A549 treated with AZD2906 at 1 μM for 4 hours (cell line): ENCODE results near the gene AP2S1. TPM values are rescaled to one million over a fixed set of nuclear protein-coding genes. Genes with fewer than 3 reads are reported as not detected.

Experiments used
- total RNA-seq: library from RNA; stranded (reverse); fragments of 200-300 nt; extraction: Qiagen RNA extraction; gene quantifications from 5 replicates; pipeline ENCODE4 v1.2.3, GENCODE V29; 2022

The AP2S1 gene
- total RNA-seq = 233 to 318 TPM (median 306 TPM) in 5 replicates

DNA sequence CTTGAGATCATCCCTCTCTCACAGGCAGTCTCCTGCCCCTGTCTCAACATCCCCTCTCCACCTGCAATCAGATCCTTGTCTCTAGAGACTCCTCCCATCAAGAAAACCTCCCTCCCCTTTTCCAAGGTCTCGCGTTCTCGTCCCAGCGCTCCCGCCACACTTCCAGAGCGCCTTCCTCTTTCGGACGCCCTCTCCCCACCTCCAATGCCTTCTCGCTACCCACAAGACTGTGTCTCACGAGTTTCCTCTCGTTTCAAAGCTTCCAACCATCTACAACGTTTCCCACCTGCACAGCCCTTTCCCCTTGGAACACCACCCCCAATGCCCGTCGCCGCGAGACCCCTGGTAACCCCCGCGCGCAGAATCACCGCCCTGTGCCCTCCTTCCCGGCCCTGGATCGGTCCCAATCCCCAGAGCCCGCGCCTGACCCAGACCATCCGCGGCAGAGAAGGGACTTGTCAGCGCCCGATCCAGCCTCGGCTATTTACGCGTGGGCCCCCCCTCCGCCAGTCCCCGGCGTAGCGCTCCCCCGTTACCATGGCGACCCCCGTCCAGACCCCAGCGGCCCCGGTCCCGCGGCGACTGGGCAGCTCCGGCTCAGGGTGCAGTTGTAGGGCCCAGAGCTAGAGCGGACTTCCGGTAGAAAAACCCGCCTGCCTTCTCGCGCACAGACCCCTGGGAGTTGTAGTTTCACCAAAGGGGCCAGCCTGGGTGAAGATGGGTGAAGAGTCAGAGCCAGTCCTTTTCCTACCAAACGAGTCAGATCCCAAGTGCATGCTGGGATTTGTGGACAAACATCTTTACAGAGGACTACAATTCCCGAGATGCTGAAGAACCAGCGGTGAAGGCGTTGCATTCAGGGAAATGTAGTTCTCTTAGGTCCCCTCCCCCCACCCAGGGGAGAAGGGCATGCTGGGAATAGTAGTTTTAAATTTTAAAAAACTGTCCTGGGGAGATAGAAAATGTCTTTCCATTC is at the start of gene AP2S1:
Gene AP2S1, minus strand, starts transcription at position 619 of the 976 bp plus-strand sequence. Its CDS starts 80 bp downstream, at position 539.

DNA sequence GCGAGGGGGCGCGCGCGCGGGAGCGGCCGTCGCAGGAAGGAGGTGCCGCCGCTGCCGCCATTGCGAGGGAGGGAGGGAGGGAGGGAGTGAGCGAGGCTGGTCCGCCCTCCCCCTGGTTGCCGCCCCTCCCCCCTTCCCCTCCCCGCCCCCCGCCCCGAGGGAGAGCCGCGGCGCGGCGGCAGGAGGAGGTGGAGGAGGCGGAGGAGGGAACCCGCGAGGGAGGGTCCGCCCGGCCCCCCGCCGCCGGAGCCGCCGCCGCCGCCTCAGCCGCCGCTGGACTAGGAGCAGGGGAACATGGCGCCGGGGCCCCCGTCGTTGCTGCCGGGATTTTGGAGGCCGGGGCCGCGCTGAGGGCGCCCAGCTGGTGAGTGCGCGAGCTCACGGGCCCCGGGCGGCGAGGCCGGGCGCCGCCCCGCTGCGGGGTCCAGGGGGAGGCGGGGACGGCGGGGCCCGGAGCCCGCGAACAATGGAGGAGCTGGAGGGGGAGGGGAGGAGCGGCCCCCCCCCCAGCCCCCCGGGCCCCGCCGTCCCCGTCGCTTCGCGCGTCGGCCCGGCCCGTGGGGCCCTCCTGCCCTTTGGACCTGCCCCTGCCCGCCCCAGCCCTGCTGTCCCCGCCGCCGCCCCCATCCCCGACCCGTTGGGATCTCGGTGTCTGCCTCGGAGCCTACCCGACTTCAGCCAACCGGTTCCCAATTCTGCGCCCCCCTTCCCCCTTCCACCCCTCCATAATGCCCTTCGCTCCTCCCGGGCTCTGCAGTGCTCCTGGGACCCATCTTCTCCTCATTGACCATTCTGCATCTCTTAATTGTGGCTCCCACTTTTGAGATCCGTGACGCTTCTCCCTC is 10.4 kb upstream of the AP2S1 start, which contains the start of gene ARHGAP35:
Gene ARHGAP35, plus strand, starts transcription at position 152 of the 845 bp plus-strand sequence. CDS start 57,679 bp downstream, outside the sequence.

DNA sequence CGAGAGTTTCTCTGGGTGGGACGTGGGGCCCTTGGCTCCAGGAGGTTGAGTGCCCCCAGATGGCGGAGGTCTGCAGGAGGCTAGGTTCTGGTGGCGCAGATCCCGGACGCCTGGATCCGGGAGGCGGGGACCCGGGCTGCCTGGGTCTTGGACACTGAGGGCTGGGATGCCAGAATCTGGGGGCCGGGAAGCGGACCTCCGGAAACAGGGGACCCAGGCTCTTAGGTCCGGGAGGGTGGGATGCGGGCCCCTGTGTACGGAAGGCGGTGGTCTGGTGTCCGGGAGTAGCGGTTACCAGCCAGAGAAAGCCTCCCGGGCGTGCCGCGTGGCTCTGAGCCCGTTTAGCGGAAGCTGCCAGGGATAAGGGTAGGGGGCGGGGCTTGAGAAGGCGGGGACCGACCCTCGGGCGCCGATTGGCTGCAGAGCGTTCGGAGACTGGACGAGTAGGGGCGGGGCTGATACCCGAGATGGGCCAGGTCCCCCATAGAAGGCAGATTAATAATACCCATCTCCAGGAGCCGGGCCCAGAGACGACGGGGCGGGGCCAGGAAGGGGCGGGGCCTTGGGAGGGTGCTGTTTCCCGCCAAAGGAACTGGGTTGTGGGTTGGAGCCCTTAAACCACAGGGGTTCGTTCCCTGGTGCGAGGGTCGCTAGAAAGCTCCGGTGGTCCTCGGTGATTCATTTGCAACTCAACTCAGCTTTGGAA is 62.2 kb downstream of the AP2S1 start, which contains the start of gene SLC1A5:
Gene SLC1A5, minus strand, starts transcription at position 333 of the 706 bp plus-strand sequence. CDS start 629 bp downstream, outside the sequence.

Other genes with a start within 250 kb of the AP2S1 start
- 202 to 250 TPM (median 232 TPM) in 5 replicates for gene CALM3, start 249.5 kb downstream of the AP2S1 start, total RNA-seq
- gene PTGIR, start 225.8 kb downstream of the AP2S1 start, total RNA-seq = 0.03 to 0.09 TPM in 2 of 5 replicates, not detected in the others
- not detected in 5 replicates for gene GNG8, start 214.6 kb downstream of the AP2S1 start, total RNA-seq
- gene DACT3, start 189.7 kb downstream of the AP2S1 start, total RNA-seq = 0.22 to 0.36 TPM (median 0.28 TPM) in 5 replicates
- 21.8 to 30.0 TPM (median 27.1 TPM) in 5 replicates for gene PRKD2, start 133.7 kb downstream of the AP2S1 start, total RNA-seq
- gene FKRP, start 104.8 kb downstream of the AP2S1 start, total RNA-seq = 18.3 to 19.9 TPM (median 19.0 TPM) in 5 replicates
- gene STRN4, start 104.4 kb downstream of the AP2S1 start, total RNA-seq = 75.8 to 92.0 TPM (median 86.2 TPM) in 5 replicates
- 207 to 241 TPM (median 213 TPM) in 5 replicates for gene SLC1A5, start 62.3 kb downstream of the AP2S1 start, total RNA-seq
- 24.5 to 30.3 TPM (median 28.2 TPM) in 5 replicates for gene ARHGAP35, start 10.2 kb upstream of the AP2S1 start, total RNA-seq
- 6.0 to 9.2 TPM (median 6.5 TPM) in 5 replicates for gene NPAS1, start 169.0 kb upstream of the AP2S1 start, total RNA-seq
- 31.2 to 90.5 TPM (median 81.3 TPM) in 5 replicates for gene TMEM160, start 197.8 kb upstream of the AP2S1 start, total RNA-seq